GM13976 (cell line): Measurements from ENCODE around the gene GRAPL.
"Not testable (repeated sequence)": the region's sequence is repeated elsewhere in the genome, so short reads cannot be mapped to it uniquely, and the experiment has no call there.

Experiments used
- DNase-seq: peaks from one replicate; pipeline ENCODE4 v3.0.0; 2012; ENCODE audit warnings: low spot score
- in situ Hi-C: fragments of 300-500 bp; cut with MboI; formaldehyde crosslinking; loops from one replicate; pipeline ENCODE4 v1.12.0; 2022; ENCODE audit warnings: low sequenced_read_pairs, mixed read lengths, inconsistent platforms; ENCODE audit not compliant: unreplicated experiment

The GRAPL gene

DNA sequence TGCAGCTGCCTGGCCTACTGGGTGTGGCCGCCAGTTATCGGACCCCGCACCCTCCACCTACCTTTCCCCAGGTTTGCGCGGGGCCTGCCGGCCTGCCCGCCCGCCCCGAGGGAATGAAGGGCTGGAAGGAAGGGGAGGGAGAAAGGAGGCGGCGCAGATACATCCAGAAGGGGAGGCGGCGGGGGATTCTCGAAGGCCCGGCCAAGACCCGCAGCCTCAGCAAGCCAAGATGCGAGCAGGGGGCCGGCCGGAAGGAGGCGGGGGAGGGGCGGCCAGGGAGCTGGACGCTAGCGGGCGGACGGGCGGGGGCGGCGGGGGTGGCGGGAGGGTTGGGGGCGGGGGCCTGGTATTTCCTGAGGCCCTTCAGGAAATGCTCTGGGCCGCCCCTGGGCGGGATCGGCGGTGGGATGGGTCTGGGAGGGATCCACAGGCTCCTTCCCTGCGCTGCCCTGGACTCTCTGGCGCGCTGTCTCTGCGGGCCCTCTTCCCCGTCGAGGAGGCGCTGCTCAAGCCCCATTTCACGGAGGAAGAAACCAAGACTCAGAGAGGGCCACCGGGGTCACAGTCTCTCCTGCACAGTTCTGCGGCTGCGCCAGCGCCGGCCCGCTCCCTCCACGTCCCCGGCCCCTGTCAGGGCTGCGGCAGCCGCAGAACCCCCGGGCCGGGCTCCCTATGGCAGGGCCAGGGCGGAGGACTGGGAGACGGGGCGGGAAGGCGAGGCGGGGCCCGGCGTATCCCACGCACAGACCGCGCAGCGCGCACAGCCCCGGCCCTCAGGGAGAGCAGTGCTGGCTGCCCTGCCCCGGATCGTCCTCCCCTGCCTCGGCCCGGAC is 35.2 kb downstream of the GRAPL start:
- in situ Hi-C loops = not testable (repeated sequence)

DNA sequence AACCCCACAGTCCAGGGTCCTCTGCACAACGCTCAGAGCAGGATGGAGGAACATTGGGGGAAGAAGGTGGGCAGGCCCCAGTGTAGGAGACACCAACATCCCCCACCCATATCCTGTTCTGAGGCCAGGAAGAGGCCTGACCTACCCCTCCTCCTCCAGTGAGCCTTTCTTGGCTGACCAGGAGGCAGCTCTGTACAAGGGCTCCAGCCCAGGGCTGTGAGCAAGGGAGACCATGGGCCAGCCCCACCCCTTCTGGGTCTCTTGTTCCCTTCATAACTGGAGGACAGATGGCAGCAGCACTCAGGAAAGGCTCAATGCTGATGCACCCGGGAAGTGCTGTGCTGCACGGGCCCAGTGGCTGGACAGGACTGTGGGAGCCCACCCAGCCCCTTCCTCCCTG is 47.0 kb downstream of the GRAPL start:
- in situ Hi-C loops, DNase-seq: not testable (repeated sequence)

More for the DNA sequence above, 35.2 kb downstream of the GRAPL start:
- not testable (repeated sequence) for DNase-seq

DNA sequence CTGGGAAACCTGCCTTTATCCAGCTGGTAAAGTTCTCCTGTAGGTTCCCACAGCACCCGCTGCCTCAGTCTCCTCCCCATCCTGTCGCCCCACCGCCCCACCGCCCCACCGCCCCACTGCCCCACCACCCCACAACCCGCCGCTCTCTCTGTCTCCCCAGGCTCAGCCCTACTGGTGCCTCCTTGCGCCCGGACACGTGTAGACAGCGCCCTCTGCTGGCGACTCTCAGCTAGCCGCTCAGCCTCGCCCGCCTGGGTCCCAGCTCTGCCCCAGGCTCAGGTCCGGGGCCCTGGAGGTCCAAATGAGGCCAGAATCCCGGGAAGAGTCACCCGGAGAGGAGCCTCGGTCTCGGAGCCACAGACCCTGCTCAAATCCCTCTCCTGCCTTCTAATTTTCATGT is 48.0 kb downstream of the GRAPL start:
- DNase-seq, in situ Hi-C loops: not testable (repeated sequence)

DNA sequence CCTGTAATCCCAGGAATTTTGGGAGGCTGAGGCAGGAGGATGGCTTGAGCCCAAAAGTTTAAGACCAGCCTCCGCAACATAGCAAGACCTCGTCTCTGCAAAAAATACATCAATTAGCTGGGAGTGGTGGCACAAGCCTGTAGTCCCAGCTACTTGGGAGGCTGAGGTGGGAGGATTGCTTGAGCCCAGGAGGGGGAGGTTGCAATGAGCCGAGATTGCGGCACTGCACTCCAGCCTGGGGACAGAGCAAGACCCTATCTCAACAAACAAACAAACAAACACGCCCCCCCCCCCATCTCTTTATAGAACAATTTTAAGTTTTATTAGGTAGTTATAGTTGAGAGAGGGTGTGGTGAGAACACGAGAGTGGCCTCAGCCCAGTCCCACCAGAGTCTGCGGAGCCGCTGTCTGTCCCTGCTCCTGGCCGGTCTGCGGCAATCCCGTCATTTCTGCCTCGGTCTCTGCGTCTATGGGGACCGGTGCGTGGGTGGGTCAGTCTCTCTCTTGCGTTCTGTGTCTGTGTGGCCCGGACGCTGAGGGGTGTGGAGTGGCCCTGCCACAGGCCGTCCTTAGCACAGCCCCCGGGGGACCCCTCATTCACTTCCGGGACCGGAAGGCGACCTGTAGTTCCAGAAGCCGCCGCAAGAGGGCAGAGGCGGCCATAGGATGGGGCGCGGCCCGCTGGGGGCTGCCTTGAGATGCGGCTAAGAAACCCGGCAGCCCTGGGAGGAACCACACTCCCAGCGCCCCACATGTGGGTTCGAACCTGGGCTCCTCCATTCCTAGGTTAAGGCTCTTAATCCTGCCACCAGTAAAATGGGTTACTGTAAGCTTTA is 53.9 kb downstream of the GRAPL start:
- DNase-seq, in situ Hi-C loops: not testable (repeated sequence)

DNA sequence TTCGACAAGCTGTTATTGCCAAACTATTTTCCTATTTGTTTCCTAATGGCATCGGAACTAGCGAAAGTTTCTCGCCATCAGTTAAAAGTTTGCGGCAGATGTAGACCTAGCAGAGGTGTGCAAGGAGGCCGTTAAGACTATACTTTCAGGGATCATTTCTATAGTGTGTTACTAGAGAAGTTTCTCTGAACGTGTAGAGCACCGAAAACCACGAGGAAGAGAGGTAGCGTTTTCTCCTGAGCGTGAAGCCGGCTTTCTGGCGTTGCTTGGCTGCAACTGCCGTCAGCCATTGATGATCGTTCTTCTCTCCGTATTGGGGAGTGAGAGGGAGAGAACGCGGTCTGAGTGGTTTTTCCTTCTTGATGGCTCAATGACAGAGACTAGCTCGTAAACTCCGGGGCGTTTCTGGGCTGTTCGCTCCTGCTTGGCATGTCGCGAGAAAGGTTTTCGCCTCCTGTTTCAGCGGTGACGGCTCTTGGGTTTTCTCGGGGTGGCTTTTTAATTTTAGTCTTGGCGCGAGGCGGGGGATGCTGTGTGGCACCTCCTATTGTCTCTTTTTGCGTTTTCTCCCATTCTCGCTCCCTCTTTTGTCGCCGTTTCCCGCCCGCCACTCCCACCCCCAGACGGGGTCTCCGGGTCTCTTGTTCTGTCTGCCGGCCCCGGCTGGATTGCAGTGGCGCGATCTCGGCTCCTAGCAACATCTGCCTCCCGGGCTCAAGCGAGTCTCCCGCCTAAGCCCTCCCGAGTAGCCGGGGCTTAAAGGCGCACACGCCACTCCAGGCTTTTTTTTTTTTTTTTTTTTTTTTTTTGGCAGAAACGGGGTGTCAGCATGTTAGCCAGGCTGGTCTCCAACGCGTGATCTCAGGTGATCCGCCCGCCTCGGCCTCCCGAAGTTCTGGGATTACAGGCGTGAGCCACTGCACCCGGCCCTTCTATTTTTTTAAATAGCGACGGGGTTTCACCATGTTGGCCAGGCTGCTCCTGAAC is 60.8 kb downstream of the GRAPL start:
- DNase-seq, in situ Hi-C loops: not testable (repeated sequence)

DNA sequence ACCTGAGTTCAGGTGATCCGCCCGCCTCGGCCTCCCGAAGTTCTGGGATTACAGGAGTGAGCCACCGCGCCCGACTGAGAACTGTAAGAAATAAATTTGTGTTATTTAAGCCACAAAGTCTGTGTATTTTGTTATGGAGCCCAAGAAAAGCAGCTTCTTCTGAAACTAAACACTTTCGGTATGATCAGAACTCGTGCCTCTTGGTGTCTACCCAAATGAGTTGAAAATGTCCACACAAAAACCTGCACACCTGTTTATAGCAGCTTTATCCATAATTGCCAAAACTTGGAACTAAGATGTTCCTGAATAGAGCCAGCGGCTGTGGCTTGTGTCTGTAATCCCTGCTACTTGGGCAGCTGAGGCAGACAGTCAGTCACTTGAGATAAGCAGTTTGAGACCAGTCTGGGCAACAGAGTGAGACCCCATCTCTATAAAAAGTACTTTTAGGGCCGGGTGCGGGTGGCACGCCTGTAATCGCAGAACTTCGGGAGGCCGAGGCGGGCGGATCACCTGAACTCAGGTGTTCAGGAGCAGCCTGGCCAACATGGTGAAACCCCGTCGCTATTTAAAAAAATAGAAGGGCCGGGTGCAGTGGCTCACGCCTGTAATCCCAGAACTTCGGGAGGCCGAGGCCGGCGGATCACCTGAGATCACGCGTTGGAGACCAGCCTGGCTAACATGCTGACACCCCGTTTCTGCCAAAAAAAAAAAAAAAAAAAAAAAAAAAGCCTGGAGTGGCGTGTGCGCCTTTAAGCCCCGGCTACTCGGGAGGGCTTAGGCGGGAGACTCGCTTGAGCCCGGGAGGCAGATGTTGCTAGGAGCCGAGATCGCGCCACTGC is 61.7 kb downstream of the GRAPL start:
- DNase-seq, in situ Hi-C loops: not testable (repeated sequence)

DNA sequence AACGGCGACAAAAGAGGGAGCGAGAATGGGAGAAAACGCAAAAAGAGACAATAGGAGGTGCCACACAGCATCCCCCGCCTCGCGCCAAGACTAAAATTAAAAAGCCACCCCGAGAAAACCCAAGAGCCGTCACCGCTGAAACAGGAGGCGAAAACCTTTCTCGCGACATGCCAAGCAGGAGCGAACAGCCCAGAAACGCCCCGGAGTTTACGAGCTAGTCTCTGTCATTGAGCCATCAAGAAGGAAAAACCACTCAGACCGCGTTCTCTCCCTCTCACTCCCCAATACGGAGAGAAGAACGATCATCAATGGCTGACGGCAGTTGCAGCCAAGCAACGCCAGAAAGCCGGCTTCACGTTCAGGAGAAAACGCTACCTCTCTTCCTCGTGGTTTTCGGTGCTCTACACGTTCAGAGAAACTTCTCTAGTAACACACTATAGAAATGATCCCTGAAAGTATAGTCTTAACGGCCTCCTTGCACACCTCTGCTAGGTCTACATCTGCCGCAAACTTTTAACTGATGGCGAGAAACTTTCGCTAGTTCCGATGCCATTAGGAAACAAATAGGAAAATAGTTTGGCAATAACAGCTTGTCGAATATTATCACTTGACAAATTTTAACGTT is 62.5 kb downstream of the GRAPL start:
- in situ Hi-C loops, DNase-seq: not testable (repeated sequence)

DNA sequence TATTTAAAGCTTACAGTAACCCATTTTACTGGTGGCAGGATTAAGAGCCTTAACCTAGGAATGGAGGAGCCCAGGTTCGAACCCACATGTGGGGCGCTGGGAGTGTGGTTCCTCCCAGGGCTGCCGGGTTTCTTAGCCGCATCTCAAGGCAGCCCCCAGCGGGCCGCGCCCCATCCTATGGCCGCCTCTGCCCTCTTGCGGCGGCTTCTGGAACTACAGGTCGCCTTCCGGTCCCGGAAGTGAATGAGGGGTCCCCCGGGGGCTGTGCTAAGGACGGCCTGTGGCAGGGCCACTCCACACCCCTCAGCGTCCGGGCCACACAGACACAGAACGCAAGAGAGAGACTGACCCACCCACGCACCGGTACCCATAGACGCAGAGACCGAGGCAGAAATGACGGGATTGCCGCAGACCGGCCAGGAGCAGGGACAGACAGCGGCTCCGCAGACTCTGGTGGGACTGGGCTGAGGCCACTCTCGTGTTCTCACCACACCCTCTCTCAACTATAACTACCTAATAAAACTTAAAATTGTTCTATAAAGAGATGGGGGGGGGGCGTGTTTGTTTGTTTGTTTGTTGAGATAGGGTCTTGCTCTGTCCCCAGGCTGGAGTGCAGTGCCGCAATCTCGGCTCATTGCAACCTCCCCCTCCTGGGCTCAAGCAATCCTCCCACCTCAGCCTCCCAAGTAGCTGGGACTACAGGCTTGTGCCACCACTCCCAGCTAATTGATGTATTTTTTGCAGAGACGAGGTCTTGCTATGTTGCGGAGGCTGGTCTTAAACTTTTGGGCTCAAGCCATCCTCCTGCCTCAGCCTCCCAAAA is 69.2 kb downstream of the GRAPL start:
- in situ Hi-C loops, DNase-seq: not testable (repeated sequence)

DNA sequence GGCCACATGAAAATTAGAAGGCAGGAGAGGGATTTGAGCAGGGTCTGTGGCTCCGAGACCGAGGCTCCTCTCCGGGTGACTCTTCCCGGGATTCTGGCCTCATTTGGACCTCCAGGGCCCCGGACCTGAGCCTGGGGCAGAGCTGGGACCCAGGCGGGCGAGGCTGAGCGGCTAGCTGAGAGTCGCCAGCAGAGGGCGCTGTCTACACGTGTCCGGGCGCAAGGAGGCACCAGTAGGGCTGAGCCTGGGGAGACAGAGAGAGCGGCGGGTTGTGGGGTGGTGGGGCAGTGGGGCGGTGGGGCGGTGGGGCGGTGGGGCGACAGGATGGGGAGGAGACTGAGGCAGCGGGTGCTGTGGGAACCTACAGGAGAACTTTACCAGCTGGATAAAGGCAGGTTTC is 75.1 kb downstream of the GRAPL start:
- DNase-seq, in situ Hi-C loops: not testable (repeated sequence)

DNA sequence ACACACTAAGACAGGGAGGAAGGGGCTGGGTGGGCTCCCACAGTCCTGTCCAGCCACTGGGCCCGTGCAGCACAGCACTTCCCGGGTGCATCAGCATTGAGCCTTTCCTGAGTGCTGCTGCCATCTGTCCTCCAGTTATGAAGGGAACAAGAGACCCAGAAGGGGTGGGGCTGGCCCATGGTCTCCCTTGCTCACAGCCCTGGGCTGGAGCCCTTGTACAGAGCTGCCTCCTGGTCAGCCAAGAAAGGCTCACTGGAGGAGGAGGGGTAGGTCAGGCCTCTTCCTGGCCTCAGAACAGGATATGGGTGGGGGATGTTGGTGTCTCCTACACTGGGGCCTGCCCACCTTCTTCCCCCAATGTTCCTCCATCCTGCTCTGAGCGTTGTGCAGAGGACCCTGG is 76.0 kb downstream of the GRAPL start:
- in situ Hi-C loops, DNase-seq: not testable (repeated sequence)
